ENCODE measurements around the gene PLEKHA1. TPM values are rescaled to one million over a fixed set of nuclear protein-coding genes. Genes with fewer than 3 reads are reported as not detected.

The PLEKHA1 gene
- polyA plus RNA-seq, 4 donors, result 83.6 to 123 (median 87.5) TPM

GRCh38 chr10:122475591-122476332, 101.3 kb downstream of the PLEKHA1 start:
- DNase-seq (ENCODE audit: low read depth in 4 of 4, low spot score in 2 of 4), result no peak

- DNase-seq (ENCODE audit: low read depth in 4 of 4, low spot score in 2 of 4), result no peak
These were observed 101.8 kb downstream of the PLEKHA1 start for GRCh38 chr10:122476333-122476695.

GRCh38 chr10:122477436-122477835, 102.9 kb downstream of the PLEKHA1 start:
- DNase-seq (ENCODE audit: low read depth in 4 of 4, low spot score in 2 of 4), result no peak

GRCh38 chr10:122478971-122479370, 104.5 kb downstream of the PLEKHA1 start:
- DNase-seq (ENCODE audit: low read depth in 4 of 4, low spot score in 2 of 4), result no peak

GRCh38 chr10:122480146-122480833, 105.8 kb downstream of the PLEKHA1 start:
- no peak for DNase-seq (ENCODE audit: low read depth in 4 of 4, low spot score in 2 of 4)

GRCh38 chr10:122481296-122482056, 107.0 kb downstream of the PLEKHA1 start:
- DNase-seq (ENCODE audit: low read depth in 4 of 4, low spot score in 2 of 4), result no peak

Other genes starting within 250 kb of the PLEKHA1 start
- 1 to 10 TPM in 2 of 4 donors, under 1 TPM in 2; 0.45 to 1.8 (median 1.1) TPM for gene BTBD16, start 103.4 kb upstream of the PLEKHA1 start, polyA plus RNA-seq (ENCODE audit: insufficient read length in 4 of 4)
- under 1 TPM in 3 of 4 donors, not detected in 1; 0.22 to 0.36 (median 0.33) TPM for gene ARMS2, start 79.9 kb downstream of the PLEKHA1 start, polyA plus RNA-seq (ENCODE audit: insufficient read length in 4 of 4)
- gene HTRA1, start 86.8 kb downstream of the PLEKHA1 start, polyA plus RNA-seq (ENCODE audit: insufficient read length in 4 of 4), result 100 to 1,000 TPM; 149 to 198 (median 175) TPM
- under 1 TPM; 0.03 to 0.14 (median 0.05) TPM for gene DMBT1, start 186.0 kb downstream of the PLEKHA1 start, polyA plus RNA-seq (ENCODE audit: insufficient read length in 4 of 4)